Stimulated activated naive CD8-positive, alpha-beta T cell treated with anti-CD3 and anti-CD28 coated beads, Interleukin-15, Interleukin-2, amounts not matched to agents 100 U/mL and 50 U/mL, for 24 hours (primary cell): Measurements from ENCODE around the gene SYNJ2.

Source experiments
- ATAC-seq: fragments of 150-1000 bp; cut with Tn5 transposase; one replicate; pipeline ENCODE4 v1.10.0; 2021
- DNase-seq: peaks from one replicate; pipeline ENCODE4 v3.0.0; 2021

SYNJ2 gene

DNA sequence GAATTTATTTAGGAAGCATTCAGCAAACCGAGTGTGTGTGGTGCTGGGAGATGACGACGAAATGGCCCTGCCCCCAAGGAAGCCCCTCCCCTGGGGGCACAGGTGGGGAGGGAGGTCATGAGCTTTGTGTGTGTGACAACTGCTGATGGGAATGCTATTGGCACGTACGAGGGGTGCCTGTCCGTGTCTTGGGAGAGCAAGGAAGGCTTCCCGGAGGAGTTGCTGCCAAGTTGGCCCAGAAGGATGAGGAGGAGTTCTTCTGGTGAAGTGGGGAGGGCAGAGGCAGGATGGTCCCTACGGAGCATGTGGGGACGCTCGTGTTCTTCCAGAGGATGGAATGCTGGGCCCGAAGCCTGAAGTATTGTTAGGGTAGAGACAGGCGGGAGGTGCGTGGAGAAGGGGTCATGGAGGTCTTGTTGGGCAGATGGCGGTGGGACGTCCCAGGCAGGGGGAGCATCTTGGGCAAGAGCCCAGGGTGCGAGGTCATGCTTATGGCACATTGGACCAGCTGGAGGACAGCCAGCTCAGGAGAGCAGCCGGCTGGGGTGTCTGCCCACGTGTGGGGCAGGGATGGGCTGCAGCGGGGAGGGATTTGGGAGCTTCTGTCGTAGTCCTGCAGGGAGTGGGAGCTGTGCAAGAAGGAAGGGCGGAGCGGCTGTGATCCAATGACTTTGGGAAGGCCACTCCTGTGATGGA is 46.1 kb downstream of the SYNJ2 start:
- DNase-seq: no peak
- no peak for ATAC-seq

DNA sequence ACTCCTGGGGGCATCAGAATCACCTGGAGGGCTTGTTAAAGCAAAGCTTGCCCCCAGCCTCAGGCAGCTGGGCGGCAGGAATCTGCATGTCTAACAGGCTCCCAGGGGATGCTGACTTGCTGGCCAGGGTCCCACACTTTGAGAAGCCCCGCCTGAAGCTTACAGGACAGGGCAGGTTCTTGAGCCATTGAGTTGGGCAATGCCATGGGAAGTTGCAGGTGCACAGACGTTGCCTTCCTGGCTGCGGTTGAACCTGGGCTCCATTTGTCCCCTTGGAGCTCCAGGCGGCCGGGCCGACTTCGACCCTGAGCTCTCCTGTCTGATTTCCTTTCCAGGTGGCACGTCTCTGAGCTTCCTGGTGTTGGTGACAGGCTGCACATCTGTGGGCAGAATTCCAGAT is 46.8 kb downstream of the SYNJ2 start:
- ATAC-seq (no peak), DNase-seq (no peak)

DNA sequence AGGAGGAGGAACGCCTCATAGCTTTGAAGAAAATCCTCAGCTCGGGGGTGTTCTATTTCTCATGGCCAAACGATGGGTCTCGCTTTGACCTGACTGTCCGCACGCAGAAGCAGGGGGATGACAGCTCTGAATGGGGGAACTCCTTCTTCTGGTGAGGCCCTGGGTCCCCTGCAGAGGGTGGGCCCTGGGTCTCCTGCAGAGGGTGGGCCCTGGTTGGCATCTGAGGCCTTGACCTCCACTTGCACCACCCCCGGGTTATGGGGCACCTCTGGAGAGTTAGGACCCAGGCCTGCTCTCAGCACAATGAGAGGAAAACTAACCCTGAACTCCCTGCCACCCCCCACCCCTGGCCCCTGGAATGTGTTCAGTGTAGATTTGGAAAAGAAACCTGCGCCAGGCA is 47.2 kb downstream of the SYNJ2 start:
- DNase-seq (no peak), ATAC-seq (no peak)

DNA sequence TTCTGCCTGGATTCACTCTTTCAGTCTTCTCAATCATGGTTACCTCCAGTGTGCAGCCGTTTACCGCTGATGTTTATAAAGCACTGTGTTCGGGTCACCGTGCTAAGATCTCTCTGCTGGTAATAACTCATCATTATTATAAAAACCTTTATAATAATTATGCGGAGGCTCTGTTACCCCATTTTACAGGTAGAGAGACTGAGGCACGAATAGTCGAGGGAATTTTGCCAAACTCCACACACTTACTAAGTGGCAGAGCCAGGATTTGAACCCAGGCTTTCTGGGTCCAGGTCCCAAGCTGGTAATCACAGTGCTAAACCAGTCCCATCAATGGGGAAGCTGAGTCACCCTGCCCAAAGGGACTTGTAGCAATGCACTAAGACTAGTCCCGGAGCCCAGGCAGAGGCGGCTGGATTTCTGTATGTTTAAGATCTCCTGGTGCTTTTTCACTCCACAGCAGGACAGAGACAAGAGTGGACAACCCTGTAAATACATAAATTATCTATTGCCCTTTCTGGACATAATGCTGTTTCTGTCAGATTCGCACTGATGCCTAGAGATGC is 48.1 kb downstream of the SYNJ2 start:
- DNase-seq: no peak
- ATAC-seq: no peak

DNA sequence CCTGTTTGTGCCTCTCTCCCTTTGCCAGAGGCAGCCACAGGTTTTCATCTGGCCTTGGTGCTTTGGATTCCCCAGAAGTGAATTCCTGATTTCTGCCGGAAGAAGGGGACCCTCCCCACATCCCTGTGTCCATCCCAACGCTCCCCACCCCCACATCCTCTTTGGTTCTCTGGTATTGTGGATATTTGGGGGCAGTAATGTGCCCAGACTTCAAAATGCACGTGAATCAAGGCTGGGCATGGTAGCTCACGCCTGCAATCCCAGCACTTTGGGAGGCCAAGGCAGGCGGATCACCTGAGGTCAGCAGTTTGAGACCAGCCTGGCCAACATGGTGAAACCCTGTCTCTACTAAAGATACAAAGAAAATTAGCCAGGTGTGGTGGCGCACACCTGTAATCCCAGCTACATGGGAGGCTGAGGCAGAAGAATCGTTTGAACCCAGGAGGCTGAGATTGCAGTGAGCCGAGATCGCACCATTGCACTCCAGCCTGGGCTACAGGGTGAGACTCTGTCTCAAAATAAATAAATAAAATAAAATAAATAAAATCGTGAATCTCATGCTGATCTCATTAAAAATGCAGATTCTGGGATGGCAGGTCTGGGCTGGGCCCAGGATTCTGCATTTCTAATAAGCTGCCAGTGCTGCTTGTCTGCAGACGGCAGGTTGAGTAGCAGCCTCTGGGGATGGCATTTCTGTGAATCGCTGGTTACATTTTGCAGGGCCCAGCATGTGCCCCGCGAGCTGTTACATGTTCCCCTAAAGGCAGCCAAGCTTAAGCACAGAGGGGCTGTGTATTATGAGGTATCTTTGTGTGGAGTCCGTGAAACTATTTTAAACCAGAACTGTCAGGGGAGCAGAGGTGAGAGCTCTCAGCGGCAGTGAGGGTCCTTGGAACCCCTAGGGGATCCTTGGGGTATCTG is 49.0 kb downstream of the SYNJ2 start:
- ATAC-seq: no peak
- DNase-seq: no peak

DNA sequence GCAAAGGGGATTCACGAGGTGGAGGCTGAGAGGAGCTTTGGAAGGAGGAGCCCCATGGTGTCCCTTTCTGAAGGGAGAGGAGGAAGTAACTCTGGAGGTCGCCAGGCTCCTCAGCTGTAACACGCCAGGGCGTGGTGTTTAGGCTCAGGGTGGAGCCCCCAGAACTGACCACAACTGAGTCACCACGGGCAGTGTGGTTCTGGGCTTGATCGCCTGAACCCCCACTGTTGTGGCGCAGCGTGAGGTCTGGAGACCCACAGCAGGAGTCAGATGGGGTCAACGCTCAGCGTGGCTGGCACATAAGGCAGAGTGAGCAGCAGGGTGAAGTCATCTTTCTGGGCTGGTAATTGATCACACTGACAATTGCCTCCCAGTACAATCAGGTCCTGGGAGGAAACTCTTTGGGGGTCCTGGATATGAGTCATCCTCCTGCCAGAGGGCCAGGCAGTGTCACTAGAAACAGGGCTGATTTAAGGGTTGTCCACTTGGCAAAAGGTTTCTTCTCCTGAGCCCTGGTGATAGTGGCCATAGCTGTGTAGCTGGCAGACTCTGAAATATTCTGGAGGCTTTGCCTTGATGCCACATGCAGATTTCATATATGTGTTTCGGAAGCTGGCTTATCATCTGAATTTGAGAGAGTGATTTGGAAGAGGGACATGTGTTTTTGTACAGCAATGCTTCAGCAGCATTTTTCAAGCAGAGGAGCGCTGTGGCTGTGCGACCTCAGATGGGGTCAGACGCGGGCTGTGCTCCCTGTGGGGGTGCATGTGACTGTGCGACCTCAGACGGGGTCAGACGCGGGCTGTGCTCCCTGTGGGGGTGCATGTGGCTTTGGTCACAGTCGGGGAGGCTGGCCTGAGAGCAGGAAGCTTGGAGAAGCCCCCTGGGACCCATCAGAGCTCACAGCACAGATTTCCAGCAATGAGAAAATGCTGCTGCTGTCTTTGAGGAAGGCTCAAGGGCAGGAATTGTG is 50.0 kb downstream of the SYNJ2 start:
- ATAC-seq: peak; percentile 73
- DNase-seq: peak; percentile 79

DNA sequence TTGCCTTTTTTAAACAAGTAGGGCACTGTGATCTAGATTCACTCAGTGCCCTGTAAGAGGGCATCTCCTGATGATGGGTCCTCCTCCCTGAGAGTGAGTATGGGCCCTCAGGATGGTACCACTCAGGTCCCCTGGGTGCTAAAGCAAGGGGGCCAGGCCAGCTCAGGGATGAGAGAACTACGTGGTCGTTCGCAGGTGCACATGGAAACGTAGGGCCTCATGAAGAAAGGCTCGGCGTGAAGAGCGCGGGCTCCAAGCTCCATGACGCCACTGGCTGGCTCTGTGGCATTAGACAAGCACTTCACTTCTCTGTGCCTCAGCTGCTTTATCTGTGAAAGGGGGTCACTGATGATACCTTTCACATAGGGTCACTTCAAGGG is 50.7 kb downstream of the SYNJ2 start:
- DNase-seq (no peak), ATAC-seq (no peak)

DNA sequence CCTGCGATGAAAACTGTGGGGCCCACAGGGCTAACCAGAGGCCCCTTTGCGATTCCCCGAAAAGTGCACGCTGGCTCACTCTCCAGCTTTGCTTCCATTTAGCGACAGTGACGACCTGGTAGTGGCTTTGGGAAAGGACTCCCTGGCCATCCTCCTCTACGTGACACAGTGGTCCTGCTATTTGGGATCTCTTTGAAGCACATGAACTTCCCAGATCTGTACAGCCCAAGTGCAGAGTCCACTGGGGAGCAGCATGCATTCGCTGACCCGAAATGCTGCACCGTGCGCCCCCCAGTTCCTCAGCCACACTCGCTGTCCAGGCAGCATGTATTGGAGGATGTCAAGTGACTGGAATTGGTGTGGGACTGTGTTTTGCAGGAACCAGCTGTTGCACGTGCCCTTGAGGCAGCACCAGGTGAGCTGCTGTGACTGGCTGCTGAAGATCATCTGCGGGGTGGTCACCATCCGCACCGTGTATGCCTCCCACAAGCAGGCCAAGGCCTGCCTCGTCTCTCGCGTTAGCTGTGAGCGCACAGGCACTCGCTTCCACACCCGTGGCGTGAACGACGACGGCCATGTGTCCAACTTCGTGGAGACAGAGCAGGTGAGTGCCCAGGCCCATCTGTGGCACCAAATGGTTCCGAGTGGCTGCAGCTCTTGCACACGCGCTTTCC is 51.6 kb downstream of the SYNJ2 start:
- DNase-seq: no peak
- ATAC-seq: no peak

DNA sequence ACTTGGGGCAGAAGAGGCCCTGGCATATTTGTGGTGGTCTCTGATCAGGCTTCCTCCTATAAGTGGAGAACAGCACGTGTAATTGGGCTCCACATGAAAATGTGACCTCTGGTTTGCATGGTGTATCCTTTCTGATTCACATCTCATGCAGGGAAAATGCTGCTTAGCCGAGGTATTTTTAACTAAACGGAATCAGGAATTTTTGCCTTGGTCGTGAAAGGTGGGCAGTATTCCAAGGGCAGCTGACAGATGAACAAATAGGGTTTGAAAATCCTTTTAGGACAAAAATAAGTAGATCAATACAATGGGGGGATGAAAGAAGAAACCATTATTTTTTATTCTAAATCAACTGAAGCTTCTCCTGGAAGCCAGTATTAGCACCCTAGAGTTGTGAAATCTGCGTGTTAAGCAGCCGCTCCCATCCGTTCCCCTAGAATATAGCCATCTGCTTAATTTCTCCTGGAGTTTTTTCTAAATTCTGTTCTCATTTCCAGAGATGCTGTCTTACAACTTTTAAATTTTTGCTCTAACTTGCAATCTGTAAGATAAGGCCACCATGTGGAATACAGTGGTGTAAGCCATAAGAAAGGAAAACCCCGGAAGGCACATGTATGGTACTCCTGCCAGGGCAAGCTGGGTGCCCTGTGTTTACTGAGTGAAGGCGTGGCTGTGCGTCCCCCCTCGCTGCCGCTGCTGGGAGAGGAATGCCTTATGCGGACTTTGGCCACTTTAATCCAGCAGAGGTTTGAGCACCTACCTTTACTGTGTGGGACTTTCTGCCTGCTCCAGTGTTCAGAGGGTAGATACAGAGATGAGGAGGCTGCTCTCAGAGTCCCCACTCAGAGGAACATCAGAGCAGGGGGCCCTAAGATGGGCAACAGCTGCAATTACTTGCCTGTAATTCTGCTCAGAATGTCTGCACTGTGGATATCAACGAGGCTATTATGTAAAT is 52.4 kb downstream of the SYNJ2 start:
- ATAC-seq: no peak
- no peak for DNase-seq

DNA sequence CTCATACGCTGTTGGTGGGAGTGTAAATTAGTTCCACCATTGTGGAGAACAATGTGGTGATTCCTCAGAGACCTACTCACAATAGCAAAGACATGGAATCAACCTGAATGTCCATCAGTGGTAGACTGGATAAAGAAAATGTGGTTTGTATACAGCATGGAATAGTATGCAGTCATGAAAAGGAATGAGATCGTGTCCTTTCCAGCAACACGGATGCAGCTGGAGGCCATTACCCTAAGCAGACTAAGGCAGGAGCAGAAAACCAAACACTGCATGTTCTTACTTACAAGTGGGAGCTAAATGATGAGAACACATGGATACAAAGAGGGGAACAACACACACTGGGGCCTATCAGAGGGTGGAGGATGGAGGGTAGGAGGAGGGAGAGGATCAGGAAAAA is 54.6 kb downstream of the SYNJ2 start:
- ATAC-seq (no peak), DNase-seq (no peak)

DNA sequence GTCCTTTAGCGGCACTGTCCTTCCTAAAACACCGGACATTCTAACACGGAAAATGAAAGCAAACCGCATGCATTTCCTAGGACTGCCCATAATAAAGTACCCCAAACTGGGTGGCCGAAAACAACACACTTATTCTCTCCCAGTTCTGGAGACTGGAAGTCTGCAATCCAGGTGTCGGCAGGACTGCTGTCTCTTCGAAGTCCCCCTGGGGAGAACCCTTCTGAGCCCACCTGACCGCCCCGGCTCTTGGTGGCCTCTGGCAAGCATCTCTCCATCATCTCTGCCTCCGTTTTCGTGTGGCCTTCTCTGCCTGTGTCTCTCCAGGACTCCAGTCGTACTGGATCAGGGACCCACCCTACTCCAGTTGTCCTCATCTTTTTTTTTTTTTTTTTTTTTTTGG is 55.4 kb downstream of the SYNJ2 start:
- ATAC-seq: no peak
- no peak for DNase-seq

DNA sequence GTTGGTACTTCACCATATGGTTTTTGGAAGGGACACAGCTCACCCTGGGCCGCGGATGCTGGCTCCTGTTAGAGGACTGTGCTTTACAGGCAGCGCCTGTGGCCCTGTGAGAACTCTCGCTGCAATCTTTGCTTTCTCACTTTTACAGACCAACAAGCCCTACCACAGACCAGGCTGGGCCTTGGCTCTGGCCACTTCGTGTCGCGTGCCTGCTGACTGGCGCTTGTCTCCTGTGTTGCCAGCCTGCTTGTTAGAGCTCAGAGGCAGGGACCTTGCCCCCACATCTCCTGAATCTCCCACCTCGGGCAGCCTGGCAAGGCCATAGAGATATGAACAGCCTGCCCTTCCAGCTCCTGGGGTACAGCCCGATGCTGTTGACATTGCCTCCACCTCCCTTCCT is 56.1 kb downstream of the SYNJ2 start:
- DNase-seq (no peak), ATAC-seq (no peak)

DNA sequence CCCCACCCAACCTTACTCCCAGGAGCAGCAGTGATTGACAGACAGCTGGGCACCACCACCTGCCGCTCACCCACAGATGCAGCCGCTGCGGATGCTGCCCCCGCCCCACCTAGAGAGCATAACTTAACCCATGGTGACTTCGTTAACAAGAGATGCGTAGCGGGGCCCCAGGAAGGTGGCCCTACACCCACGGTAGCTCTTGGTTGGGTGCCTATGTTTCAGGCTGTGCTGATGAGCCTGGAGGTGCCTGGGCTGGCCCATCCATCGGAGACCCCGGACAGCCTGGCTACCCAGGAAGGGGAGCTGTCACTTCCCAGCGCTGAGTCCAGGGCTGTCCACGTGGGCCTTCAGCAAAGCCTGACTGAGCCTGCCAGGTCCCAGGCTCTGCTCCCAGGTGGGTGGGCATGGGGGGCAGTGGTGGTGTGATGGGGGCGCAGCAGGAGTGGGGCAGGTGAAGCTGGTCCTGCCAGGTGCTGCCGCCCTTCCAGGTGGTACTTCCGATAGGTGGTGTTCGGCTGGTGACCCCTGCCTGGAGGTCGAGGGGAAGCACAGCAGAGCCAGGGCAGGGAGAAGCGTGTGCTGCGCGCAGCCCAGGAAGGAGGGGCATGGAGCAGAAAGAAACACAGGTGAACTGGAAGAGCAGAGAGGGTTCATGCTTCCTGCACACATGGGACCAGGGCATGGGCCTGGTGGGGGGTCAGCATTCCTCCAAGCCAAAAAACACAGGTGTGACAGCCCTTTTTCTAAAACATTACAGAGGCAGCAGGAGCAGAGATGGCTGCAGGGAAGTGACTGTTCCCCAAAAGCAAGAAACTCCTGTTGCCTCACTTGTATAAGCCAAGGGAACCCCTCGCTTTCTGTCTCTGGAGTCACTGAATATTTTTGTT is 56.9 kb downstream of the SYNJ2 start:
- DNase-seq: no peak
- ATAC-seq: no peak

DNA sequence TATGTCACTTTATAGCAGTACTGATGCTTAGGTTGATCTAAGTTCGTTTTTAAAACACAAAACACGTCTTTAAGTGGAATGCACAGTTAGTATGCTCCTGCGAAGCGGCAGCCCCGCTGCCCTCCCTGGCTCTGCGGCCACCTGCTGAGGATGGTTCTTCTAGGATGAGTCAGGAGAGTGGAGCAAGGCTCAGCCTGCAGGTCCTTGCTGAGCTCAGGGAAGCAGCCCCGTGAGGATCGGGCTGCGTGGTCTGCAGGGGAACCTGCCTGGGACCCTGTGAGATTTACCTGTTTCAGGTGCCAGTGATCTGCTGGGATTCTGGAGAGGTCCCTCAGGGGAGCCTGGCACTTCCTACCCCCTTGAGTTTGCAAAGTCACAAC is 57.5 kb downstream of the SYNJ2 start:
- ATAC-seq (no peak), DNase-seq (no peak)

DNA sequence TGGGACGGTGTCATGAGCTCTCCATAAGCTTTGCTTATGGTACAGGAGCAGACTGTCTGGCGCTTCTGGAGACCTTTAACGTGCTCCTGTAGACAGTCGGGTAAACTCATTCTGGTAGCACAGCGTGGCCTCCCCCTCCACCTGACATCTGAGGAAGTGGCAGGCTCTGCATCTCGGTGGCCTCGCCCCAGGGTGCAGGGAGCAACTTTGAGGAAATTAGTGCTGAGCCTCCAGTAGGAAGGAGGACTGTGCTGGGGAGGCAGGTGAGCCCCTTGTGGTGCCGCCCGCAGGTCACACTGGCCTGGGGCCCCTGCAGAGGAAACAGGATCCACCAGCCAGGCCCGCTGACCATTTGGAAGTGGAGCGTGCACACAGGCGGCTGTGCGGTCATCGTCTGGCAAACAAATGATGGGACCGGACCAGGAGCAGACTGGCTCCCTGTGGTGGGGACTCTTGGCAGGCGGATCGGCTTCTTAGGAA is 57.9 kb downstream of the SYNJ2 start:
- no peak for DNase-seq
- ATAC-seq: peak; percentile 28

DNA sequence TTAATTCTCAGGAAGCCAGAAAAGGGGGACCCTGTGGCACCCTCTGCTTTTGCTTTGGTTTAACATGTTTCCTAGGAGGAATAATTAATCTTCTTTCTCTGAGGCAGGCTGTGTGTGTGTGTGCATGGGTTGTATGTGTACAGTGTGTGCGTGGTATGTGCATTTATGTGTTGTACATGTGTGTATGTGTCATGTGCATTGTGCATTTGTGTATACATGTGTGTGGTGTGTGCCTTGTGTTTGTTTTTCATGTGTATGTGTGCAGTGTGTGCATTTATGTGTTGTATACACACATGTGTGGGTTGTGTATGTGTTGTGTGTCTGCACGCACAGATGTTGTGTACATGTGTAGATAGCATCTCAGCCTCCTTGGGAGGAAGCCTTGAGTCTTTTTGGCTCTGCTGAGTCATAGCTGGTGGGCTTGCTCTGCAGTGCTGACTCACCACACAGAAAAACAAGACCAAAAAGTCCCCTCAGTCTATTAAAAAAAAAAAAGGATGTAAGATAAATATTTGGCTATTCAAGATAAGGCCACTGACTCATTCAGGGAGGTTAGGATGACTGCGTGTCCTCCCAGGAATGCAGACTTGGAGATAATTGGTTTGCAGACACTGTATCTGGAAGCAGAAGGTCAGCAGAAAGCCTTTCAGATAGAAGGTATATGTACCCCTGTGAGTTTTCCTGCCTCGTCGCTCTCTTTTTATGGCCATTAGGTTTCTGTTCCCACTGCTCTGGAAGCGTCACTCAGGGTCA is 58.6 kb downstream of the SYNJ2 start:
- peak; percentile 32 for DNase-seq
- peak; percentile 63 for ATAC-seq

DNA sequence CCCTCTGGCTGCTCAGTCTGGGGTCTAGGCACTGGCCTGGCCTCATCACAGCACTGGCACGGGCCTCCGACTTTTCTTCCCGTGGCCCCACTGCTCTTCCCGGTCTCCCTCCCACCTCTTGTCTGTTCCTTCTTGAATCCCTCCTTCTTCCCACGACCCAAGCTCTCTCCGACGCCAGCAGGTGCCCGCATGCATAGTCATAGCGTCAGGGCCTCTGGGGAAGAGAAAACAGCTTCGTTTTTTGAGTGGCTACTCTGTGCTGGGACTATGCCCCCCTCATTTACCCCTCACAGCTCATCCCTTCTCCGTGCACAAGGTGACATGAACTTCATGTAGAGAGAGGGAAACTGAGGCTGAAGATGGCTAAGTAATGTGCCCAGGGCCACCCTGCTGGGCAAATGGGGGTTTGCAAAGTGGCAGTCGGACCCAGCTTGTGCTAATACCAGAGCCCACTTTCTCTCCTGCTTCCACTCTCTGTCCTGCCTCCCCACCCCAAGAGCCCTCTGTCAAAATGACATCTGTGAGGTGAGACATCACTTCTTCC is 59.2 kb downstream of the SYNJ2 start:
- DNase-seq (no peak), ATAC-seq (peak; percentile 5)

DNA sequence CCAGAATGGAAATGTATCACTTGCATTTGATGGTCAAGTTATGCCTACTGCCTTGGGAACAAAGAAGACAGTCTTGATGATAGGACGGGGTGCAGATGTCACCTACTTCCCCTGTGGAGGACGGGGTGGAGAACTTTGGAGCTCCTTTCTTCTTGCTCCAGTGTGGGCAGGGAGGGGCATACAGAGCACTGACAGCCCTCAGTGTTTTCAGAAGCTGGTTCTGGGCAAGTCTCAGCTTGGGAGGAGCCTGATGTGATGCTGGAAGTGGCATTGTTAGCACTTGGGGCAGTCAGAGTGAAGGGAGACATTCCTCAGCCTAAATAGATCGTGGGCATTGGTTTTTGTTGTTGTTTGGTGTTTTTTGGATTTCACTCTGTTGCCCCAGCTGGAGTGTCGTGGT is 59.7 kb downstream of the SYNJ2 start:
- ATAC-seq (no peak), DNase-seq (no peak)
